Esophagus squamous epithelium (tissue), 4 donors: ENCODE measurements around the gene ZNG1B.
"Not testable (repeated sequence)": the region's sequence is repeated elsewhere in the genome, so short reads cannot be mapped to it uniquely, and the experiment has no call there.

ENCODE experiments used
- POLR2A ChIP-seq, 4 donors: fragments of 450-650 bp; IDR thresholded peaks; one replicate each; pipeline ENCODE4 v1.6.1; 2017; ENCODE audit warnings: antibody characterized with exemption in 4 of 4, mild to moderate bottlenecking in 4 of 4, moderate library complexity in 3 of 4
- TF ChIP-seq, protein P1 (sequence below), 6 experiments: fragments of 450-650 bp in 4 of 6; fragments of 200-600 bp in 2 of 6; sonication (generic) in 2 of 6; IDR thresholded peaks; one replicate each; pipeline ENCODE4 v1.5.1; 2016 to 2019; ENCODE audit warnings: antibody characterized with exemption in 6 of 6, mild to moderate bottlenecking in 4 of 6, moderate library complexity in 4 of 6

DNA sequence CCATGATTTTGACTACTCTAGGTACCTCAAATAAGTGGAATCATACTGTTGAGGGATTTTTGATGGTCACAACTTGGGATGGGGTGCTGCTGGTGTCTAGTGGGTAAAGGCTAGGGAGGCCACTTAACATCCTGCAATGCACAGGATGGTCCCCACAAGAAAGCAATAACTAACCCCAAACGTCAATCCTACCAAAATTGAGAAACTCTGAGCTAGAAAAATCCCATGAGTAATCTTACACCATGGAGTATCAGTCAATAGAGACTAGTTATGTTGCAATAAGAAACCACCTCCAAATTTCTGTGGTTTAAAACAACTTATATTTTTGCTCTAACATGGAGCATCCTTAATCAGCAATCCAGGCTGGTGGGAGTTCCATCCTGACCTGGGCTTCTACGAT is 79.5 kb downstream of the ZNG1B start:
- TF ChIP-seq, protein P1, sequence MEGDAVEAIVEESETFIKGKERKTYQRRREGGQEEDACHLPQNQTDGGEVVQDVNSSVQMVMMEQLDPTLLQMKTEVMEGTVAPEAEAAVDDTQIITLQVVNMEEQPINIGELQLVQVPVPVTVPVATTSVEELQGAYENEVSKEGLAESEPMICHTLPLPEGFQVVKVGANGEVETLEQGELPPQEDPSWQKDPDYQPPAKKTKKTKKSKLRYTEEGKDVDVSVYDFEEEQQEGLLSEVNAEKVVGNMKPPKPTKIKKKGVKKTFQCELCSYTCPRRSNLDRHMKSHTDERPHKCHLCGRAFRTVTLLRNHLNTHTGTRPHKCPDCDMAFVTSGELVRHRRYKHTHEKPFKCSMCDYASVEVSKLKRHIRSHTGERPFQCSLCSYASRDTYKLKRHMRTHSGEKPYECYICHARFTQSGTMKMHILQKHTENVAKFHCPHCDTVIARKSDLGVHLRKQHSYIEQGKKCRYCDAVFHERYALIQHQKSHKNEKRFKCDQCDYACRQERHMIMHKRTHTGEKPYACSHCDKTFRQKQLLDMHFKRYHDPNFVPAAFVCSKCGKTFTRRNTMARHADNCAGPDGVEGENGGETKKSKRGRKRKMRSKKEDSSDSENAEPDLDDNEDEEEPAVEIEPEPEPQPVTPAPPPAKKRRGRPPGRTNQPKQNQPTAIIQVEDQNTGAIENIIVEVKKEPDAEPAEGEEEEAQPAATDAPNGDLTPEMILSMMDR (IDR thresholded peaks at IDR 0.05): not testable (repeated sequence)
- TF ChIP-seq POLR2A (IDR thresholded peaks at IDR 0.05): not testable (repeated sequence)
